ENCODE results near the gene RAB28.

GRCh38 chr4:13530823-13531624, 46.9 kb upstream of the RAB28 start:
- TF ChIP-seq, protein P1, sequence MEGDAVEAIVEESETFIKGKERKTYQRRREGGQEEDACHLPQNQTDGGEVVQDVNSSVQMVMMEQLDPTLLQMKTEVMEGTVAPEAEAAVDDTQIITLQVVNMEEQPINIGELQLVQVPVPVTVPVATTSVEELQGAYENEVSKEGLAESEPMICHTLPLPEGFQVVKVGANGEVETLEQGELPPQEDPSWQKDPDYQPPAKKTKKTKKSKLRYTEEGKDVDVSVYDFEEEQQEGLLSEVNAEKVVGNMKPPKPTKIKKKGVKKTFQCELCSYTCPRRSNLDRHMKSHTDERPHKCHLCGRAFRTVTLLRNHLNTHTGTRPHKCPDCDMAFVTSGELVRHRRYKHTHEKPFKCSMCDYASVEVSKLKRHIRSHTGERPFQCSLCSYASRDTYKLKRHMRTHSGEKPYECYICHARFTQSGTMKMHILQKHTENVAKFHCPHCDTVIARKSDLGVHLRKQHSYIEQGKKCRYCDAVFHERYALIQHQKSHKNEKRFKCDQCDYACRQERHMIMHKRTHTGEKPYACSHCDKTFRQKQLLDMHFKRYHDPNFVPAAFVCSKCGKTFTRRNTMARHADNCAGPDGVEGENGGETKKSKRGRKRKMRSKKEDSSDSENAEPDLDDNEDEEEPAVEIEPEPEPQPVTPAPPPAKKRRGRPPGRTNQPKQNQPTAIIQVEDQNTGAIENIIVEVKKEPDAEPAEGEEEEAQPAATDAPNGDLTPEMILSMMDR (IDR thresholded peaks at IDR 0.05): no peak
- TF ChIP-seq POLR2A (IDR thresholded peaks at IDR 0.05): no peak
